Naive thymus-derived CD4-positive, alpha-beta T cell (primary cell): Measurements from ENCODE around the gene PMVK. TPM values are rescaled to one million over a fixed set of nuclear protein-coding genes. Genes with fewer than 3 reads are reported as not detected.

Experiments used
- ATAC-seq: fragments of 150-1000 bp; cut with Tn5 transposase; 2 replicates; pipeline ENCODE4 v1.10.0; 2021; ENCODE audit warnings: mild to moderate bottlenecking, moderate library complexity
- CTCF ChIA-PET: fragments of 350-600 bp; sonication (Branson Sonifier 250); formaldehyde crosslinking; loops from one replicate; lab custom pipeline; 2021; ENCODE audit warnings: antibody characterized with exemption; lab: Charles Lee
- POLR2A ChIA-PET: fragments of 350-600 bp; sonication (Branson Sonifier 250); formaldehyde crosslinking; loops from one replicate; lab custom pipeline; 2021; ENCODE audit warnings: antibody characterized with exemption, inconsistent platforms; lab: Charles Lee
- DNase-seq, 9 donors: peaks; one replicate each; pipeline versions ENCODE4 v3.0.0 to v3.0.0-alpha.2; 2020 to 2022; ENCODE audit warnings: mixed read lengths in 1 of 9
- H3K27ac ChIP-seq: one replicate; pipeline ENCODE4 v1.7.0; 2013; ENCODE audit warnings: mild to moderate bottlenecking, low read depth, low read length, moderate library complexity
- H3K27me3 ChIP-seq, 2 donors: one replicate each; pipeline ENCODE4 v1.7.0; 2013; ENCODE audit warnings: low read length in 2 of 2, mild to moderate bottlenecking in 2 of 2, moderate library complexity in 2 of 2; ENCODE audit not compliant: control insufficient read depth in 2 of 2, insufficient read depth in 2 of 2
- H3K36me3 ChIP-seq, 3 experiments: 1 replicate in 2 of 3; 2 replicates in 1 of 3; pipeline ENCODE4 v1.7.0; 2013; ENCODE audit warnings: low read length in 3 of 3, mild to moderate bottlenecking in 3 of 3, moderate library complexity in 1 of 3; ENCODE audit not compliant: insufficient read depth in 3 of 3, control insufficient read depth in 2 of 3
- H3K4me1 ChIP-seq, 2 donors: one replicate each; pipeline ENCODE4 v1.7.0; 2013; ENCODE audit warnings: low read length in 2 of 2, mild to moderate bottlenecking in 2 of 2, moderate library complexity in 1 of 2; ENCODE audit not compliant: control insufficient read depth in 2 of 2, insufficient read depth in 2 of 2
- H3K4me3 ChIP-seq: 2 replicates; pipeline ENCODE4 v1.7.0; 2013; ENCODE audit warnings: mild to moderate bottlenecking, low read length
- H3K9me3 ChIP-seq, 3 experiments: 1 replicate in 2 of 3; 2 replicates in 1 of 3; pipeline ENCODE4 v1.7.0; 2013; ENCODE audit warnings: low read length in 3 of 3; ENCODE audit not compliant: control insufficient read depth in 2 of 3
- H3K27ac Mint-ChIP-seq, 9 donors: one replicate each; pipeline ENCODE4 v1.8.0; 2020 to 2022; ENCODE audit warnings: mixed read lengths in 9 of 9, mild to moderate bottlenecking in 8 of 9, moderate library complexity in 5 of 9, inconsistent platforms in 2 of 9
- H3K27me3 Mint-ChIP-seq, 5 donors: one replicate each; pipeline ENCODE4 v1.8.0; 2021 to 2022; ENCODE audit warnings: mixed read lengths in 5 of 5, mild to moderate bottlenecking in 1 of 5
- H3K36me3 Mint-ChIP-seq, 5 donors: one replicate each; pipeline ENCODE4 v1.8.0; 2020 to 2022; ENCODE audit warnings: mixed read lengths in 5 of 5, mild to moderate bottlenecking in 3 of 5, inconsistent platforms in 1 of 5
- H3K4me1 Mint-ChIP-seq, 7 donors: one replicate each; pipeline ENCODE4 v1.8.0; 2020 to 2022; ENCODE audit warnings: mixed read lengths in 7 of 7, mild to moderate bottlenecking in 3 of 7, inconsistent platforms in 1 of 7
- H3K4me3 Mint-ChIP-seq, 10 donors: one replicate each; pipeline ENCODE4 v1.8.0; 2020 to 2022; ENCODE audit warnings: mild to moderate bottlenecking in 10 of 10, mixed read lengths in 10 of 10, moderate library complexity in 6 of 10, inconsistent platforms in 2 of 10
- H3K9me3 Mint-ChIP-seq, 11 donors: one replicate each; pipeline ENCODE4 v1.8.0; 2020 to 2022; ENCODE audit warnings: mixed read lengths in 11 of 11, mild to moderate bottlenecking in 4 of 11, inconsistent platforms in 1 of 11, moderate library complexity in 1 of 11
- intact Hi-C, 2 donors: fragments of 100-400 bp; cut with micrococcal nuclease; formaldehyde crosslinking; loops; one replicate each; pipeline ENCODE4 v1.15.1; 2023
- microRNA-seq: library from miRNA; unstranded; fragments of <30 nt; microRNA quantifications from one replicate; pipeline ENCODE4 v1.2.0, GENCODE V29; 2022; ENCODE audit warnings: borderline microRNAs expressed
- polyA plus RNA-seq, 2 donors: library from polyadenylated mRNA; unstranded; fragments of 300-500 nt; fragmentation: Illumina TruSeq; gene quantifications; one replicate each; pipeline ENCODE4 v1.2.3, GENCODE V29; 2021
- total RNA-seq, 6 experiments: library from RNA in 5 of 6; stranded (reverse) in 5 of 6; gene quantifications; 1 replicate in 5 of 6; 2 replicates in 1 of 6; pipeline ENCODE4 v1.2.3 and lab custom pipeline; 2021 to 2026

Gene PMVK
- total and polyA plus RNA-seq, 7 experiments from 2014 or later: 11.3 to 41.4 (median 14.0) TPM

DNA sequence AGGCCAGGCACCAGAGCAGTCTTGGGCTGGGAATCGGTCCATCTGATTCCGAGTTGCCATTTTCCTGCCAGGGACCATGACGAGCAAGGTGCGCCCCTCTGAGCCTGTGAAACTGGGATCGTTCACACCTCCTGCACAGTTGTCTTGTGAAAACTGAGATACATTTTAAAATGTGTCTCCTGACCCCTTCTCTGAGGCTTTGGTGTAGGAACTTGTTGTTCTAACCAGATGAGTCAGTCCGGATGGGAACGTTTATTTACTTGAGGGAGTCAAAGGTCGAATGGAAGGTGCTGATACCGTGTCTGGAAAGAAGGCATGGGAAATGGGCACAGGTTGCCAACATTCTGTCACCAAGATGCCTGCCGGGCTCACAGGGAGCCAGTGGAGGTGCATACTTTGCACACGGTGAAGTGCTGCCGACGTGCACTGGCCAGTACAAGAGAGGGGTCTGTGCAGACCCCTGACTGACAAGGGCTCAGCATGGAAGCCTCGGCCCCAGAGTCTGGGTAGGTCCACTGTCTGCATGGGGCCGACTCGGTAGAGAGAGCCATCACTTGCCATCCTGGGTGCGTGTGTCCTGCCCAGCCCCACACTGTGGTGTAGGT, 59.0 kb downstream of the PMVK start:
- Histone ChIP-seq H3K27me3 (no peaks in the 10 kb centered on the region), H3K36me3 (no peaks in the 10 kb centered on the region), H3K4me3 (no peak overlapping the region), H3K9me3 (no peaks in the 10 kb centered on the region), H3K27ac (no peak overlapping the region), H3K4me1 (no peaks in the 10 kb centered on the region)
- Mint-ChIP-seq H3K36me3 (no peaks in the 10 kb centered on the region), H3K4me3 (no peak overlapping the region), H3K27ac (no peak overlapping the region), H3K27me3 (peaks cover 0 to 3% (median 0%) of the 10 kb centered on the region in 5 donors), H3K4me1 (peaks cover 0 to 8% (median 0%) of the 10 kb centered on the region in 7 donors), H3K9me3 (no peaks in the 10 kb centered on the region)
- ChIA-PET POLR2A (no interaction called here), CTCF (interaction anchor here (2.6 kb wide), 2 partner anchors 208 to 318 kb away, joined by 14 to 15 read pairs; no protein-coding TSS in a partner anchor)
- DNase-seq (no peak), ATAC-seq (no peak)
- intact Hi-C loops: no loop called here

DNA sequence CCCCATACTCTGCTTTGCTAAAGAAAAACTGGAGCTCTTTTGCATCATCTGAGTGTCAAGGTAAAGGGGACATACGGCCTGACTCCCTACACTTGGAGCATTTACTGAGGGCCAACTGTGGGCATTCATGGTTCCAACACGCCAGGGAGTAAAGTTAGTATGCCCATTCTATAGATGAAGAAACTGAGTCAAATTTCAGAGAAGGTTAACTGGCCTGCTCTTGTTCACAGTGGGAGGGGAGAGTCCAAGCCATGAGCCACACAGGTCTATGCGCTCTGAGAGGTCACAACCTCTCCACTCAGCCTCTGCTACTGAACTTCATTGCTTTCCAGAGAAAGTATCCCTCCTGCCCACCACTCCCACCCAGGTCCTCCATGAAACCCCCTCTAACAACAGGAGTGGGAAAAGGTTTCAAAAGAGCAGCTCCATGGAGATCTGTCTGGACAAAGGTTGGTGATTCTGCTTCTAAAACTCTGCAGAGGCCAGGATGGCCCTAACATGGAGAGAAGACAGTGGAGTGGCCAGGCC, 59.6 kb downstream of the PMVK start:
- no peak for ATAC-seq
- H3K4me3 Mint-ChIP-seq: no peak overlapping the region
- intact Hi-C loops: no loop called here
- no peaks in the 10 kb centered on the region for H3K9me3 Mint-ChIP-seq
- Histone ChIP-seq H3K27ac (no peak overlapping the region), H3K4me1 (no peaks in the 10 kb centered on the region), H3K9me3 (no peaks in the 10 kb centered on the region), H3K27me3 (no peaks in the 10 kb centered on the region), H3K4me3 (no peak overlapping the region), H3K36me3 (no peaks in the 10 kb centered on the region)
- ChIA-PET CTCF (interaction anchor here (0.6 to 2.6 kb wide), 5 partner anchors 14 to 317 kb away, joined by 3 to 14 read pairs (median 3); no protein-coding TSS in a partner anchor), POLR2A (no interaction called here)
- H3K4me1 Mint-ChIP-seq: peaks cover 0 to 11% (median 0%) of the 10 kb centered on the region in 7 donors
- no peaks in the 10 kb centered on the region for H3K36me3 Mint-ChIP-seq
- DNase-seq: no peak
- H3K27me3 Mint-ChIP-seq: peaks cover 0 to 5% (median 0%) of the 10 kb centered on the region in 5 donors
- no peak overlapping the region for H3K27ac Mint-ChIP-seq

Small RNAs within 50 kb of the gene (microRNA-seq; reads per million reads assigned to microRNA genes)
- gene MIR4258: not detected

Other genes with a start within 250 kb of the PMVK start
- gene KCNN3, start 66.4 kb downstream of the PMVK start, total RNA-seq: under 1 TPM in 4 of 5 experiments, not detected in 1; 0.05 to 0.29 (median 0.15) TPM
- not detected for gene KCNN3, start 66.4 kb downstream of the PMVK start, polyA plus RNA-seq
- gene PBXIP1, start 19.4 kb upstream of the PMVK start, total RNA-seq: 100 to 1,000 TPM; 107 to 390 (median 383) TPM
- 100 to 1,000 TPM; 234 to 318 TPM for gene PBXIP1, start 19.4 kb upstream of the PMVK start, polyA plus RNA-seq
- 10 to 100 TPM; 33.0 to 69.5 (median 46.2) TPM for gene PYGO2, start 25.1 kb upstream of the PMVK start, total RNA-seq
- gene PYGO2, start 25.1 kb upstream of the PMVK start, polyA plus RNA-seq: 10 to 100 TPM; 33.0 to 64.0 TPM
- 10 to 100 TPM; 71.0 to 76.9 (median 73.7) TPM for gene SHC1, start 34.0 kb upstream of the PMVK start, total RNA-seq
- 10 to 100 TPM; 29.6 to 38.3 TPM for gene SHC1, start 34.0 kb upstream of the PMVK start, polyA plus RNA-seq
- 100 to 1,000 TPM in 1 of 5 experiments, 10 to 100 TPM in 3, 1 to 10 TPM in 1; 8.4 to 105 (median 10.2) TPM for gene CKS1B, start 38.0 kb upstream of the PMVK start, total RNA-seq
- 10 to 100 TPM; 37.1 to 55.2 TPM for gene CKS1B, start 38.0 kb upstream of the PMVK start, polyA plus RNA-seq
- 10 to 100 TPM; 24.4 to 50.2 (median 50.0) TPM for gene FLAD1, start 46.6 kb upstream of the PMVK start, total RNA-seq
- gene FLAD1, start 46.6 kb upstream of the PMVK start, polyA plus RNA-seq: 10 to 100 TPM; 33.3 to 45.8 TPM
- 1 to 10 TPM in 3 of 5 experiments, not detected in 2; 1.4 to 3.2 (median 2.6) TPM for gene LENEP, start 56.9 kb upstream of the PMVK start, total RNA-seq
- not detected for gene LENEP, start 56.9 kb upstream of the PMVK start, polyA plus RNA-seq
- 100 to 1,000 TPM in 1 of 5 experiments, 10 to 100 TPM in 4; 42.7 to 139 (median 61.0) TPM for gene ZBTB7B, start 66.1 kb upstream of the PMVK start, total RNA-seq
- gene ZBTB7B, start 66.1 kb upstream of the PMVK start, polyA plus RNA-seq: 1 to 10 TPM; 3.0 to 6.7 TPM
- 1 to 10 TPM in 4 of 5 experiments, under 1 TPM in 1; 0.22 to 3.3 (median 2.4) TPM for gene DCST2, start 97.1 kb upstream of the PMVK start, total RNA-seq
- gene DCST2, start 97.1 kb upstream of the PMVK start, polyA plus RNA-seq: not detected
- gene DCST1, start 97.1 kb upstream of the PMVK start, total RNA-seq: under 1 TPM in 3 of 5 experiments, not detected in 2; 0.19 to 0.78 (median 0.42) TPM
- gene DCST1, start 97.1 kb upstream of the PMVK start, polyA plus RNA-seq: not detected
- gene ADAM15, start 114.6 kb upstream of the PMVK start, total RNA-seq: 10 to 100 TPM; 16.9 to 53.7 (median 28.8) TPM
- gene ADAM15, start 114.6 kb upstream of the PMVK start, polyA plus RNA-seq: 1 to 10 TPM; 5.8 to 8.5 TPM
- 1 to 10 TPM; 3.9 to 9.4 (median 7.7) TPM for gene EFNA4, start 127.0 kb upstream of the PMVK start, total RNA-seq
- 1 to 10 TPM; 2.1 to 3.9 TPM for gene EFNA4, start 127.0 kb upstream of the PMVK start, polyA plus RNA-seq
- 1 to 10 TPM in 4 of 5 experiments, under 1 TPM in 1; 0.42 to 4.0 (median 2.7) TPM for gene EFNA3, start 142.1 kb upstream of the PMVK start, total RNA-seq
- under 1 TPM; 0.51 to 0.72 TPM for gene EFNA3, start 142.1 kb upstream of the PMVK start, polyA plus RNA-seq
- gene EFNA1, start 191.2 kb upstream of the PMVK start, total RNA-seq: 1 to 10 TPM in 4 of 5 experiments, not detected in 1; 4.0 to 7.3 (median 5.6) TPM
- gene EFNA1, start 191.2 kb upstream of the PMVK start, polyA plus RNA-seq: 10 to 100 TPM; 11.1 to 16.8 TPM
- 10 to 100 TPM; 21.1 to 35.6 (median 24.3) TPM for gene SLC50A1, start 199.1 kb upstream of the PMVK start, total RNA-seq
- gene SLC50A1, start 199.1 kb upstream of the PMVK start, polyA plus RNA-seq: 10 to 100 TPM; 51.0 to 64.8 TPM
- gene DPM3, start 203.8 kb upstream of the PMVK start, total RNA-seq: 10 to 100 TPM; 29.1 to 50.4 (median 43.8) TPM
- 100 to 1,000 TPM in 1 of 2 donors, 10 to 100 TPM in 1; 99.2 to 128 TPM for gene DPM3, start 203.8 kb upstream of the PMVK start, polyA plus RNA-seq
- gene KRTCAP2, start 236.6 kb upstream of the PMVK start, total RNA-seq: 100 to 1,000 TPM in 4 of 5 experiments, 10 to 100 TPM in 1; 97.4 to 236 (median 155) TPM
- gene KRTCAP2, start 236.6 kb upstream of the PMVK start, polyA plus RNA-seq: 100 to 1,000 TPM; 450 to 469 TPM
- 10 to 100 TPM in 1 of 5 experiments, 1 to 10 TPM in 4; 3.5 to 21.9 (median 4.1) TPM for gene TRIM46, start 237.1 kb upstream of the PMVK start, total RNA-seq
- 1 to 10 TPM in 1 of 2 donors, under 1 TPM in 1; 0.69 to 1.3 TPM for gene TRIM46, start 237.1 kb upstream of the PMVK start, polyA plus RNA-seq